CD4-positive, alpha-beta T cell treated with Interferon alpha-2 for 1 hour (primary cell): ENCODE data around the gene USP40.

Experiments used
- DNase-seq, 2 donors: peaks; one replicate each; pipeline ENCODE4 v3.0.0-alpha.2; 2020 to 2022

The USP40 gene

DNA sequence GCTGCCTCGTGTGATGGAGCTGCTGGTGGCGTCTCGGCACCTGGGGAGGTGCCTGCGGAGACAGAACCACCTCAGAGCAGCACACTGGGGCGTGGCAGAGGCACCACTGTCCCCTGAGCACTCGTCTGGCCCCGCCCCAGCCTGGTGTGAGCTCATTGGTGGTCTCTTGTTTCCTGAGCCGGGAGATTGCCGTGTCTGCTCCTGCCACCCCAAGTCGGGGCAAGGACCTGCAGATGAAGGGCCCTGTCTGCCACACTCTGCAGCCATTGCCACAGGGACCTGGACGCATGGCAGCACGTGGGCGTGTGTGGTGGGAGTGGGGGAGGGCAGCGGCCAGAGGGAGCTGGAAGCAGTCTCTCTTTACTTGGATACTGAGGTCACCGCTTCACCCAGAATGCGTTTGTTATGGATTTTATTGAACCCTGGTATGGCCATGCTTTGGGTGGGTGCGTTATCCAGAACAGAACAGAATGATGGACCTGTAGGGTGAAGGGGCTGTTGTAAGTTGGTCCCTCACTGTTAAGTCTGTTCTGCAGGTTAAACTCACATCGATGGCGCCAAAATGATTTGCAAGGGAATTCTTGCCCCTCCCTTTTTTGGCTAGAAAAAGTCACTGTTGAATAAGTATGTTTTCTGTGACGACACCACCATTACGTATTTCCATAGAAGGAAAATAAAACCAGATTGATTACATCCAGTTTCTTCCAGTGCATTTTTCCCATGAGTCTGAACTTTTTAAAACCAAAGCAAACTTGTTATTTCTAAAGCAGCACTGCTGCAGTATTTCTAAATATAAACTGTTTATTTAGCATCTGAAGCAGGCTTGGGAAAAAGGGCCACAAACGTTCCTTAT, 92.0 kb downstream of the USP40 start:
- DNase-seq, result no peak

DNA sequence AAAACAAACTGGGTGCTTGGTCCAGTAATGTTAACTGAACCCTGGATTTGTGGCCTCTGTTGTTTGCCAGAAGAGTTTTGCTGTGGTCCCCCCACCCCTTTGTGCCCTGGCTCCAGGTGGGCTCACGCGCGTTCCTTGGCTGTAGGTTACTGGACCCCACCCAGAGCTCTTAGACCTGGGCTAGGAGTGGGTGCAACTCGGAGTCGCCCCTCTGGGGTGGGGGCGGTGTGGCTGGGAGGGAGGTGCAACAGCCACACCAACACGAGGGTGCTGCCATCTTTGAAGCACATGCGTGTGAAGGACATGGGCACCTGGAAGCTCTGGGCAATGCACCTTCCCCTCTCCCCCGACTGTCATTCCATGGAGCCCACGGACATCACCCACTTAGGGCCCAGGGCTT, 92.7 kb downstream of the USP40 start:
- DNase-seq, result no peak

DNA sequence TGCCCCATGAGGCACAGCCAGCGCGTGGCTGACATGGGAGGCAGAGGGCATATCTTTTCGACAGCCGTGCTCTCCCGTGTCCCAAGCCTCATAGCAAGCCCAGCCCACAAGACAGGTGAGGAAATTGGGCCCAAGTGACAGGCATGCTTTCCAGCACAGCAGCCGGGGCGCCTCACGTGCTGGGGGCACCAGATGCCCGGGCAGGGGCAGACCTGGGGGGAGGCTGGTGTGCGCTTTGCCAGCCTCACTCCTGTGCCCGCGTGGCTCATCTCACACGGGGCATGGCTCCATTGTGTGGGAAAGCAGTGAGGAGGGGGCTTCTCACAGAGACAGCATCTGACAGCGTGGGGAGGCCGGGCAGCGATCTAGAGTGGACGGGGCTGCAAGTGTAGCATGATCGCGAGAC, 93.2 kb downstream of the USP40 start:
- no peak for DNase-seq

DNA sequence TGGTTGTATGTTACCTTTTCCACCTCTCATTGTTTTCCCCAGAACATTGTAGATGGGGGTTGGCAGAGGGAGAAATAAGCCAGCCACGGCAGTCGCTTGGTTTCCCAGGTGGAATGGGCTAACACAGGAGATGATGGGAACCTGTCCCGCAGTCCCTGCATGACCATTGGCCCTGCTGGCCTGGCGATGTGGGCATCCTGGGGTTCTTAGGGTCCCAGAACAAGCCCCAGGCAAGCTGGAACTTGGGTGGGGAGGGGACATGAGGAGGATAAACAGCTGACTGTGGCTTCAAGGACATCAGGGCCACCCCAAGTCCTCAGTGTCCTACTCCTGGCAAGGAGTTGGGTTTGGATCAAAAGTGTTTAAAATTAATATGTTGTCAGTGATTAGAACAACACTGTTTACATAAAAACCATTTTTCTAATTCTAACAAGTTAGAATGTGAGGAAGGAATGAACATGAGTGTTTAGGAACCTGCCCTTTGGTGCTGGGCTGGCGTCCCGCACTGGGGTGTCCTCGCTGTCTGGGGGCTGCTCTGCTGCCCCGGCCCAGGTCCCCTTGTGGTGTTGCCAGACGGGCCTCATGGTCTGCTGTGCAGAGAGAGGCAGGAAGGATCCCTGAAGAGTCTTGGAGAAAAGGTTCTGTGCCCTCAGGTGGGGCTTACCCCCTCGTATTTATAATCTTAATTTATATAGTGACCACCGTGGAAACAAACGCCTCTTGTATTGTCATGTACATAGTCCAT, 95.1 kb downstream of the USP40 start:
- no peak for DNase-seq

DNA sequence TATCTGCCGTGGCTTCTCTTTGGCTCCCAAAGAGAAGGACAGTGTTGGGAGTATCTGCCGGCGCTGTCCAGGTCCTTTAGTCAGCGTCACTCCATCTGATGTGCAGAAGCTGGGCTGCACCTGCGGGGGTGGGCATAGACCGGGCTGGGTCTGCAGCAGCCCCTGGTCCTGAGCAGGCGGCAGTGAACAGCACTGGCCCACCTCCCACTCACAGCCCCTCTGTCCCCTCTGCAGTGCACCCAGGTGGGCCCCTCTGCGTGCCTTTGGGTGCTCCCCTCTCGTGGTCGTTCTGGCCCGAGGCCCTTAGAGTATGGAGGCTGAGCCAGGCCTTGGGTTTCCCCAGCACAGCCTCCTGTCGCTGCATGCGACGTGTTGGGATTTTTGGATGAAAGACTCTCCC, 95.7 kb downstream of the USP40 start:
- DNase-seq, result no peak

DNA sequence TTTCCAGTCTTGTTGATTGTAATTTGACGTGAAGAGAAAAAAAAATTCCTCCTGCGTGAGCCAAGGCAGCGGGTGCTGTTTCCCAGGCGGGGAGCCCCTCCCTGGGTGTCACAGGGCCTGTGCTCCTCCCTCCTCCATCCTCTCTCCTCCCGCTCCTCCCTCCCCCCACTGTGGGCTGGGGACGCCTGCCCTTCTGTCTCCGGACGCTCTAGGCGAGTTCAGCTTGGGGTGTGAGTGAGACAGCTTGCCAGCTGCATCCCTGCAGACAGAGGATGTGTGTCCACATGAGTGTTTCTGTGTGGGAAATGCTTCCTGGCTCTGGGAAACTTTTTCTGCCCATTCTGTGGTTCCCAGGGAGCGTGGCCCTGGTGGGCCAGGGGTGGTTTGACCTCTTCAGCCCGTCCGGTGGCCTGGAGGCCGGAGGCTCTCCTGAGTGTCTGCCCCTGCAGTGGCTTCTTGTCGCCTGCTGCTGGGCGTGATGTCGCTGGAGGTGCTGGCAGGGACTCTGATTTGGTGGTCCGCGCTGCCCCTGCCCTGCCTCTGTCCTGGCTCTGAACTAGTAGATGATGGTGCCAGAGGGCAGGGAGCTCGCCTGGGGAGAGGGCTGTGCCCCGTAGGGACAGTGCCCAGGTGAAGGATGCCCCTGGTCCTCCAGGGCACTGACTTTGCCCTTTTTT, 96.4 kb downstream of the USP40 start:
- DNase-seq, result no peak

DNA sequence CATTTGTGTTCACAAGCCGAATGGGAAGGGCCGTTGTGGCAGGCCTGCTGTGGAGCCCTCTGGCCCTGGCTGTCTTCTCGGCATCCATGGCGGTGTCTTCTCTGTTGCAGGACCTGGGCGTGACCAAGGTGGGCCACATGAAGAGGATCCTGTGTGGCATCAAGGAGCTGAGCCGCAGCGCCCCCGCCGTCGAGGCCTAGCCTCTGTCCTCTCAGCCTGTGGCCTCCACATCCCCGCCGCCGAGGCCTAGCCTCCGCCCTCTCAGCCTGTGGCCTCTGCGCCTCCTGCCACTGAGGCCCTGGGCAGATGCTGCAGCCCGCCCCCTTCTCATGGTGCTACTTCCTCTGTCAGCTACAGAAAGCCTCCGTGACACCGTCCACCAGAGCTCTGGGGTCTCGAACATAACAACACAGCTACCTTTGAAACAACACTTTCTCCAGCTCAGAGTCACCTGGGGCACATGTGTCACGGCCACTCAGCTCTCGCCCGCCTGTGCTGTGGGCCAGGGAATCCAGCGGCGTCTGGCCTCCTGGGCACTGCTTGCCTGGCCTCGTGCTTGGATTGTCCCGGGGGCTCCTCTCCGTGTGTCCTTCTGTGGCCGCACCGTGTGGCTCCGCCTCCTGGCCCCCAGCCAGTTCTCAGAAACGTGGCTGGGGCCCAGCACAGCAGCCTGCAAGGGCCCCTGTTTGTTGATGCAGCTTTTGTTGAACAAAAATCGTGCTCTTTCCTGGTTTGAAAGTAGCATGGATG, 97.1 kb downstream of the USP40 start:
- DNase-seq, result no peak

DNA sequence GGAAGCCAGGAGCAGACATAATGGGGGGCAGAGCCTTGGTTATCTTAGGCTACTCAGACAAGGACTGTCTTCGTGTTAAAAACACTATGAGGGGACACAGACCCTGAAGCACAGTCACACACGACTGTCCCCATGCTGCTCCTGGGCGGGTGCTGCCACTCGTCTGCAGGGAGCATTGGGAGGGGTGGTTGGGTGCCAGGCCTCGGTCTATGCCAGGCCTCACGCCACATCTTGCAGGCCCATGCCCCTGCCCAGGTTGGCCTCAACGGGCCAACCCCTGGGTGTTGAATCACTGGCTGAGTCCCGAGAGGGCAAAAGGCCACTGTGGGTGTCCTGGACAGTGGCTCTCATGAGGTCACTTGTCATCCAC, 97.9 kb downstream of the USP40 start:
- DNase-seq, result no peak

DNA sequence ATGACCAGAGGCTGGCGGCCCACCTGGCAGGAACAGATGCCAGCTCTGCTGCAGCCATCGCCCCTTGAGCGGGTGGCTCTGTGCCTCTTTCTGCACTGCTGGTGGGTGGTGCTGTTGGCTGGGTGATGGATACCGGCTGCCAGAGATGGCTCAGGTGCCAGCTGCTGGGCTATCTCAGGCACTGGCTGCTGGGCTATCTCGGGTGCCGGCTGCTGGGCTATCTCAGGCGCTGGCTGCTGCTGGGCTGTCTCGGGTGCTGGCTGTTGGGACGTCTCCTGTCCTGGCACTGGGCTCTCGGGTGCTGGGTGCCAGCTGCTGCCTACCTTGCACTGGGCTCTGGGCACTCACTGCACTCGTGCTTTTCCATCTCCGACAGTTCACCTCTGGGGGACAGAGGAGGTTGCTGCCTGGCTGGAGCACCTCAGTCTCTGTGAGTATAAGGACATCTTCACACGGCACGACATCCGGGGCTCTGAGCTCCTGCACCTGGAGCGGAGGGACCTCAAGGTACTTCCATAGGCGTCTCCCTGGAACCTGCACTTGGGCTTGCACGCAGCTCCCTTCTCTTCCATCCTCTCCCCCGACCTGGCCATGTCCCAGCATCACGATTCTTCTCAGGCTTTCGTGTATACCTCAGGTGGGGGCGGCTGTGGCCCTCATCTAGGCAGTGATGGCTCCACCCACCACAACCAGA, 98.4 kb downstream of the USP40 start:
- no peak for DNase-seq

DNA sequence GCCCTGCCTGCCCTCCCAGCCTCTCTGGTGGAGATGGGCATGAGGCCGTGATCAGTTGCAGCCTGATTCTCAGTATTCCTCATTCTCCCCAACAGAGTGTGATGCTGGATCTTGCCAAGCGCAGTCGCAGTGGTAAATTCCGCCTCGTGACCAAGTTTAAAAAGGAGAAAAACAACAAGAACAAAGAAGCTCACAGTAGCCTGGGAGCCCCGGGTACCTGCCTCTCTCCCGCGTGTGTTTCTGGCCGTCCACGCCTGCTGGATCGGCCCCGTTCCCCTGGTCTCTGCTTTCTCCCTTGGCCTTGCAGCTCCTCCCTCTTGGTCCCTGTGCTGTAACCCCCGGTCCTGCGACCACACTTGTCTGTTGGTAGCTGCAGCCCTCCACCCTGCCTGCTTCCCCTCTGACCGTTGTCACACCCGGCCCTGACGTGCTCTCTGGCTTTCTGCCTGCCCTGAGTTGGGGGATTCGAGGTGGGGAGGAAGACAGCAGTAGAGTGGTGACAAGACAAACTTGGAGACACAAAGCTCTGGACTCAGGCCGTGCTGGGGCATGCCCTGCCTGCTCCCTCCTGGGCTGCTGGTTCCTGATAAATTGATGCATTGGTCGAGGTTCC, 99.5 kb downstream of the USP40 start:
- DNase-seq, result no peak

DNA sequence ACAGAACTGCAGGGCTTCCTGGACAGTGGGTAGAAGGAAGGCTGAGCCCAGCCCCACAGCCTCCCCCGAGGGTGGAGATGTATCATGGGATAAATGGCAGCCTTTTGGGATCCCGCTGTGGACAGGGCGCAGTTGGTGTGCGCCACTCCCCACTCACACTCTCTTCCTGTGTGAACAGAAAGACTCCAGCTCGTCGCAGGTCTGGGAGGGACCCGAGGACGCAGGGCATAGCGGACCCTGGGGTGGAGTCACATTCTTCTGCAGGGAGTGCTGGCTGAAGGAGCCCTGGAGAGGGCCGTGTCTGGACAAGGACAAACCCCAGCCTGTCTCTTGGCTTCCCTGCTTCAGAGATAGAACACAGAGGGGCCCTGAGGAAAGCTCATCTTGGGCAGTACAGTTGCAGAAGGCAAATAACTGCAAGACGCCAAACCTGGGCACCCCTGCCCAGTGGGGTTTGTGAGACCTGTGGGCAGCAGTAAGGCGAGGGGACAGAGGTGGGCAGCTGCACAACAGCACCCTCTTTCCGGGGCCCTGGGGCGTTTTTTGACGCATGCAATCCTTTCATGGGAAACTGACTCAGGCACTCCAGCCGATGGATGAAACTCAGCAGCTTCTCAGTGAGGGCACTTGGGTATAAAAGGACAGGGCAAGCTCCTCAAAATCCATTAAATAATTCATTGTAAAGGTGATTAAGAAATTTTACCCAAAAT, 101.9 kb downstream of the USP40 start:
- no peak for DNase-seq

DNA sequence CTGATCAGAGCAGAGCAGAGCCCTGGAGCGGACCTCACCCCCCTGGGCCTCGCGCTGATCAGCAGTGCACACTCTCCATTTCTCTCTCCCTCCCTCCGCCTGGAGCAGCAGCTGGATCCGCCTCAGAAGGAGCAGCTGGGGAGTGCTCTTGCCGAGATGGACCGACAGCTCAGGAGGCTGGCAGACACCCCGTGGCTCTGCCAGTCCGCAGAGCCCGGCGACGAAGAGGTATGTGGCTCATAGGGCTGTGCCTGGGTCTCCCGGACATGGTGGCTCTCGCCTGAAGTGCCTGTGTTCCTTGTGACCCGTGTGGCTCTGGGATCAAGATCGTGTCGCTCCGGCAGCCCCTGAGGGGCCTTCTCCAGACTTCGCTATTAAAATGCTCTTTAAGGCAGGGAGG, 102.5 kb downstream of the USP40 start:
- DNase-seq, result no peak

DNA sequence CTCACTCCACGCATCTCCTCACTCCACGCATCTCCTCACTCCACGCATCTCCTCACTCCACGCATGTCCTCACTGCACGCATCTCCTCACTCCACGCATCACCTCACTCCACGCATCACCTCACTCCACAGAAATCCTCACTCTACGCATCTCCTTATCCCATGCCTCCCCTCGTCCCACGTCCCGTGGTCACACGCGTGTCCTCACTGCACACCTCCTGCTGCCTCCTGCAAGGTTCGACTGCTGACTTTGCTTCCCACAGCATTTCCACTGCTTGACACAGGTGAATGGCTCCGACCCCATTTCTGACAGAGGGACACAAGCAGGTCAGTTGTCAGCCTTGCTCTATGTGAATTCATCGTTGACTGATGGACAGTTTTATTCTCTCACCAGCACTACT, 103.0 kb downstream of the USP40 start:
- no peak for DNase-seq

DNA sequence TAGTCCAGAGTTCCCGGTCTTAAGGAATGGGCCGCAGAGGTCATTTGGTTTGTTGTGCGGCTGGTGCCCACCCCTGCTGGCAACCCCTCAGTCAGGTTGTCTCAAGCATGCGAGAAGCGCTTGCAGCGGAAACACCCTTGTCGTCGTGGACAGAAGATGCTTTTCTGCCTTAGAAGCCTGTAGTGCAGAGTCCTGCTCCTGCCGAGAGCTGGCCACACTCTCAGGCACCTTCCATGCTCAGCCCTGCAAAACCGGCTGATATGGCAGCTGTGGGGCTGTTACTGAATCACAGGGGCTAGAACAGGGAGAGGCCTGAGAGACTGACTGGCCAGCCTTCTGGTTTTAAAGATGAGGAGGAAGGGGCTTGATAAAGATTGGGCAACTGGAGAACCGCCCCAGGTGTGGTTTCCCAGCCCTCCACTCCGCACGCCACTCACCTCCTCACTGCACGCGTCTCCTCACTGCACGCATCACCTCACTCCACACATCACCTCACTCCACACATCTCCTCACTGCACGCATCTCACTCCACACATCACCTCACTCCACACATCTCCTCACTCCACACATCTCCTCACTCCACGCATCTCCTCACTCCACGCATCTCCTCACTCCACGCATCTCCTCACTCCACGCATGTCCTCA, 103.6 kb downstream of the USP40 start:
- no peak for DNase-seq

DNA sequence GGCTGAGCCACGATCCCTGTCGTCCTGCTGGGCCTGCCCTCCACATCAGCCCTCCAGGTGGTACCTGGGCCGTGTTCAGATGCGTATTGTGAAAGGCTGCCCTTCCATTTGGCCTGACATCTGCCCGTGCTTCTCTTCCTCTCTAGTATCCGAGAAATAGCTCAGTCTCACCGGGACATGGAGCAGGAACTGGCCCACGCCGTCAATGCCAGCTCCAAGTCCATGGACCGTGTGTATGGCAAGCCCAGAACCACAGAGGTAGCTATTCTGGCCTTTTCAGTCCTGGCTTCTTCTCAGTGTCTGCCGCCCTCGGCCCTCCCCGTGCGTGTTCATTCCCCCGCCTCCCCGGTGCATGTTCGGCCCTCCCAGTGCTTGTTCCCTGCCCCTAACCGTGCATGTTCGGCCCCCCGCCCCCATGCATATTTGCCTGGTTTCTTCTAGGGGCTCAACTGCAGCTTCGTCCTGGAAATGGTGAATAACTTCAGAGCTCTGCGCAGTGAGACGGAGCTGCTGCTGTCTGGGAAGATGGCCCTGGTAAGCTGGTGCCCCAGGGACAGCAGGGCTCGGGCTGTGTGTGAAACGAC, 104.3 kb downstream of the USP40 start:
- no peak for DNase-seq

DNA sequence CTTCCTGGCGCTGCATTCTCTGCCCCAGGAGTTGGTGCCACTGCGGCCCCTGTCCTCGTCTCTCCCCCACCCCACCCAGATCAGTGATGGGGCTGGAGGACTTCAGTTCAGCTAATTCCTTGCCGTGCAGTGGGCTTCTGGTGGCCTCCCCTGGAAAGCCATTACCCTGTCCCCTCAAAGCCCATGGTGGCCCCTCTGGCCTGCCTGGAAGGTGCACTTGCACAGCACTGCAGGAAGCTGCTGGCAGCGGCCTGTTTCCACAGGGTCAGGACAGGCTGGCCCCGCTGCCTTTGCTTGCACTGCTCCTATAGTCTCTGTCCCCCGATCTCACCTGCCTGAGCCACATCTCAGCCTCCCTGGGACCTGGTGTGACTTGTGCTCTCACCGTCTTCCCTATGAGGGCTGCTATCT, 105.1 kb downstream of the USP40 start:
- no peak for DNase-seq

DNA sequence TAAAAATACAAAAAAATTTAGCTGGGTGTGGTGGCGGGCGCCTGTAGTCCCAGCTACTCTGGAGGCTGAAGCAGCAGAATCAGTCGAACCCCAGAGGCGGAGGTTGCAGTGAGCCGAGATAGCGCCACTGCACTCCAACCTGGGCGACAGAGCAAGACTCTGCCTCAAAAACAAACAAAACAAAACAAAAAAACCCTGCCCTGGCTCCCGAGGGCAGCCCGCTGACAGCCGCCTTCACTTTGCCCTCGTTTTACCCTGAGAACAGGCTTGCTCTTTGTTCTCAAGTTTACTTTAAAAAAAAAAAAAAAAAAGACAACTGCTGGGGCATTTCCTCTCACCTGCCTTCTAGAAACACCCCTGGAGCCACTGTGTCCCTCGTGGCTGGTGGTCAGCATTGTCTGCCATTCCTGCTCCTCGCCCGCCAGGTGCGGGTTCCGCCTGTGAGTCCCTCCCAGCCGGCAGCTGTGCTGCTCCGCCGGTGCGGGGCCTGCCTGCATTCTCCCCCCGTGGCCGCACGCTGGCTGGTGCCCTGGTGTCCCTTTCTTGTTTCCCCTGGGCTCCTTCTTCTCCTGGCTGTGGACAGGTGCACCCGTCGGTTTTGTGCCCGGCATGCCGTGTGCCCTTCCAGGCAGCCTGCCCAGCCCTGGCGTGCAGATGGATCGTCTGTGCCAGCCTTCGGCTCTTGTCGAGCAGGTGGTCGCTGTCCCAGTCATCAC, 105.7 kb downstream of the USP40 start:
- no peak for DNase-seq

DNA sequence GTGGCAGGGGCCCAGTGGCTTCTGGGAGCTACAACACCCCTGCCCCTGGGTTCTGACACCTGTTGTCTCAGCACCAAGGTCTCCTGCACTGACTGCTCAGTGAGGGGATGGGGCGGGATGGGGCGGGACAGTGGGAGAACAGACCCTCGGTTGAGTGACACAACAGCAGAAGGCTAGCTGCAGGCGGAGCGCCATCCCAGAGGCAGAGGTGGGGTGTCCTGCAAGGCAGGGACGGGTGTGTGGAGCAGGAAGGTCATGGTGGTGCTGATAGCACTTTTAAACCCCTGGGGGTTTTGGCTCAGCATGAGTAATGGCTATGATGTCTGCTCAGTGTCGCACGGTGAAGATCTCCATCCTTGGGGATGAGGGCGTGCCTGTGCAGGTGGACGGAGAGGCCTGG, 107.2 kb downstream of the USP40 start:
- DNase-seq, result no peak

DNA sequence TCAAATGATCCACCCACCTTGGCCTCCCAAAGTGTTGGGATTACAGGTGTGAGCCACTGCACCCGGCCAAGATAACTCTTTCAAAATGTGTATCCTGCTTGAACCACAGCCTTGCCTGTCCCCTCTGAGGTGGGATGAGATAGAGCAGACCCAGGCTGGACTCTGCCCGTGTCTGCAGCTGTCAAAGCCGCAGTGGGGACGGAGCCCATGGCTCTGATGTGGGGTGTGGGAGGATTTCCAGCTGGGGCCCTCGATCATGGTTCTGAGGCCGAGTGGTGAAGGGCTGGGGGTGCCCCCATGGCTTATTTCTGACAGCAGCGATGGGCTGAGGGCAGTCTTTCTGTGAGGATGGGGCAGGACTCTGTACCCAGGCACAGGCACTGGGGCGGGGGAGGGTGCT, 107.8 kb downstream of the USP40 start:
- no peak for DNase-seq
